ENCODE results near the gene BAHCC1.

DNA sequence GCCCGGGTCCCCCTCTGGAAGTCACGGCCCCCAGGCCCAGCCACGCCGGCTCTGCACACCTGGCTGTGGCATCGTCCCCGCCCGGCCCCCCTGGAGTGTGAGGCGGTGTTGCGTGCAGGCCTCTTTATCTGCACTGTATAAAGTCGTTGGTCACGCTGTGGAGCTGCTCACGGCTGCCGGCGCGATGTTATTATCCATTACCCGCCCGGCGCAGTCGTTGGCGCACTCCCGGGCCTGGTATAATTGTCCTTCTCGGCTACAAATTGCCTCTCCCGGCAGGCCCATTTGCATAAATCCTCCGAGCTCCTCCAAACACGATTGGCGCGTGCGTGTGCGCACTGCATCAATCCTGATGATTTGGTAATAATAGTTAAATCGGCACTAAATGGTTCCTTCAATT is 57.8 kb downstream of the BAHCC1 start:
- no peak for TF ChIP-seq POLR2A (IDR thresholded peaks at IDR 0.05)
- TF ChIP-seq POLR2AphosphoS5 (IDR thresholded peaks at IDR 0.05): no peak

Measured in prostate gland (tissue), 1 donor.